Upper lobe of left lung (tissue), 4 donors: ENCODE results near the gene EDEM3.

Source experiments
- POLR2A ChIP-seq, 4 donors: fragments of 450-650 bp; IDR thresholded peaks; one replicate each; pipeline ENCODE4 v1.5.1; 2016 to 2017; ENCODE audit warnings: antibody characterized with exemption in 4 of 4, mild to moderate bottlenecking in 2 of 4
- POLR2AphosphoS5 ChIP-seq, 2 donors: sonication (generic); formaldehyde crosslinking; IDR thresholded peaks; one replicate each; pipeline ENCODE4 v1.5.1; 2017; ENCODE audit warnings: antibody characterized with exemption in 2 of 2
- TF ChIP-seq, protein P1 (sequence below), 6 experiments: fragments of 450-650 bp in 4 of 6; fragments of 200-600 bp in 2 of 6; sonication (generic) in 2 of 6; IDR thresholded peaks; one replicate each; pipeline ENCODE4 v1.5.1; 2016 to 2019; ENCODE audit warnings: antibody characterized with exemption in 6 of 6

DNA sequence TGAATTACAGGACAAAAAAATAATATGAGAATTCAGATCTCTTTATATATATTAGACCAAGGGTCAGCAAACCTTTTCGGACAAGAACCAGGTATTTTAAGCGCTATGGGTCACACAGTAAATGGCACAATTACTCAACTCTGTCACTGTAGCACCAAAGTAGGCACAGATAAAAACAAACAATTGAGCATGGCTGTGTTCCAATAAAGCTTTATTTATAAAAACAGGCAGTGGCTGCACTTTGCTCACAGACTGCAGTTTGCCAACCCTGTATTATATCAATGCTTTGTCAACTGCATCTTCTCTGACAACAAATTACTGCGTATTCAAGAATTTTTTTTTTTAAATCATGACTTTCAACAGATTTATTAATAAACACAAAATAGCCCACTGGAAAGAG is 29.8 kb downstream of the EDEM3 start:
- TF ChIP-seq, protein P1, sequence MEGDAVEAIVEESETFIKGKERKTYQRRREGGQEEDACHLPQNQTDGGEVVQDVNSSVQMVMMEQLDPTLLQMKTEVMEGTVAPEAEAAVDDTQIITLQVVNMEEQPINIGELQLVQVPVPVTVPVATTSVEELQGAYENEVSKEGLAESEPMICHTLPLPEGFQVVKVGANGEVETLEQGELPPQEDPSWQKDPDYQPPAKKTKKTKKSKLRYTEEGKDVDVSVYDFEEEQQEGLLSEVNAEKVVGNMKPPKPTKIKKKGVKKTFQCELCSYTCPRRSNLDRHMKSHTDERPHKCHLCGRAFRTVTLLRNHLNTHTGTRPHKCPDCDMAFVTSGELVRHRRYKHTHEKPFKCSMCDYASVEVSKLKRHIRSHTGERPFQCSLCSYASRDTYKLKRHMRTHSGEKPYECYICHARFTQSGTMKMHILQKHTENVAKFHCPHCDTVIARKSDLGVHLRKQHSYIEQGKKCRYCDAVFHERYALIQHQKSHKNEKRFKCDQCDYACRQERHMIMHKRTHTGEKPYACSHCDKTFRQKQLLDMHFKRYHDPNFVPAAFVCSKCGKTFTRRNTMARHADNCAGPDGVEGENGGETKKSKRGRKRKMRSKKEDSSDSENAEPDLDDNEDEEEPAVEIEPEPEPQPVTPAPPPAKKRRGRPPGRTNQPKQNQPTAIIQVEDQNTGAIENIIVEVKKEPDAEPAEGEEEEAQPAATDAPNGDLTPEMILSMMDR (IDR thresholded peaks at IDR 0.05) = no peak
- TF ChIP-seq POLR2A (IDR thresholded peaks at IDR 0.05) = no peak
- no peak for TF ChIP-seq POLR2AphosphoS5 (IDR thresholded peaks at IDR 0.05)
